ENCODE measurements around the gene CXCL12.

Gene CXCL12

GRCh38 chr10:44422153-44422552, 37.3 kb upstream of the CXCL12 start:
- H3K36me3 ChIP-seq (ENCODE audit: insufficient read depth), result no peaks in the 10 kb centered on the region
- TF ChIP-seq CTCF (conservative IDR thresholded peaks at IDR 0.05; ENCODE audit: low read depth, low read length), result no peak
- no peak overlapping the region for H3K27ac ChIP-seq
- H3K9ac ChIP-seq, result no peak overlapping the region
- no peaks in the 10 kb centered on the region for H3K79me2 ChIP-seq (ENCODE audit: insufficient read depth, low read depth)
- H2AFZ ChIP-seq (ENCODE audit: low read depth), result no peak overlapping the region
- no peak overlapping the region for H3K4me2 ChIP-seq
- no peaks in the 10 kb centered on the region for H4K20me1 ChIP-seq (ENCODE audit: insufficient read depth)
- H3K4me3 ChIP-seq (IDR thresholded peaks at IDR 0.05; ENCODE audit: insufficient read depth, low read depth, low read length), result no peak overlapping the region
- no peaks in the 10 kb centered on the region for H3K4me1 ChIP-seq (ENCODE audit: low read depth, poor library complexity, severe bottlenecking)
- no peaks in the 10 kb centered on the region for H3K27me3 ChIP-seq (ENCODE audit: insufficient read depth, low read depth)

- Histone ChIP-seq H3K4me3 (IDR thresholded peaks at IDR 0.05; ENCODE audit: insufficient read depth, low read depth, low read length) (no peak overlapping the region), H3K27ac (no peak overlapping the region), H3K79me2 (ENCODE audit: insufficient read depth, low read depth) (no peaks in the 10 kb centered on the region), H2AFZ (ENCODE audit: low read depth) (no peak overlapping the region), H3K27me3 (ENCODE audit: insufficient read depth, low read depth) (no peaks in the 10 kb centered on the region), H3K9ac (no peak overlapping the region), H3K36me3 (ENCODE audit: insufficient read depth) (no peaks in the 10 kb centered on the region), H4K20me1 (ENCODE audit: insufficient read depth) (no peaks in the 10 kb centered on the region), H3K4me1 (ENCODE audit: low read depth, poor library complexity, severe bottlenecking) (no peaks in the 10 kb centered on the region), H3K4me2 (no peak overlapping the region)
- no peak for TF ChIP-seq CTCF (conservative IDR thresholded peaks at IDR 0.05; ENCODE audit: low read depth, low read length)
Measured at GRCh38 chr10:44419790-44420549, 35.1 kb upstream of the CXCL12 start.

DNA sequence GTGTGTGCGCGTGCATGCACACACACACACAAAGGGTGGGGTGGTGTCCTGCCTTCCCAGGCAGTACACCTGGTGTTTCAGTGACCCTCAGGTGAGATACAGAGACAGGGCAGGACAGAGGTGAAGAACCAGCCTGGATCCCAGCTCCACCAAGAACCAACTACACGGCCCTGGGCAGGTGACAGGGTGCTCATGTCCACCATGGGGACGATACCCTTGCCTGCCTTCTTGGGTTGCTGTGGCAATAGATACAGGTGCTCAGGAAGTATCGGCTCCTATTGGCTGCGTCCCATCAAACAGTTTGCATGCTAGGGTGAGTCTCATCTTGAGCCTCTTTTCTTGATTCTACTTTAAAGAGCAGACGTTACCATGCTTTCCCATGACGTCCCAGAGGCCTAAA, 33.7 kb upstream of the CXCL12 start:
- H3K9ac ChIP-seq, result no peak overlapping the region
- no peaks in the 10 kb centered on the region for H3K36me3 ChIP-seq (ENCODE audit: insufficient read depth)
- H3K79me2 ChIP-seq (ENCODE audit: insufficient read depth, low read depth), result no peaks in the 10 kb centered on the region
- H3K27me3 ChIP-seq (ENCODE audit: insufficient read depth, low read depth), result no peaks in the 10 kb centered on the region
- no peaks in the 10 kb centered on the region for H4K20me1 ChIP-seq (ENCODE audit: insufficient read depth)
- no peaks in the 10 kb centered on the region for H3K4me1 ChIP-seq (ENCODE audit: low read depth, poor library complexity, severe bottlenecking)
- no peak overlapping the region for H3K4me2 ChIP-seq
- no peak overlapping the region for H3K27ac ChIP-seq
- no peak overlapping the region for H2AFZ ChIP-seq (ENCODE audit: low read depth)
- no peak for TF ChIP-seq CTCF (conservative IDR thresholded peaks at IDR 0.05; ENCODE audit: low read depth, low read length)
- no peak overlapping the region for H3K4me3 ChIP-seq (IDR thresholded peaks at IDR 0.05; ENCODE audit: insufficient read depth, low read depth, low read length)

DNA sequence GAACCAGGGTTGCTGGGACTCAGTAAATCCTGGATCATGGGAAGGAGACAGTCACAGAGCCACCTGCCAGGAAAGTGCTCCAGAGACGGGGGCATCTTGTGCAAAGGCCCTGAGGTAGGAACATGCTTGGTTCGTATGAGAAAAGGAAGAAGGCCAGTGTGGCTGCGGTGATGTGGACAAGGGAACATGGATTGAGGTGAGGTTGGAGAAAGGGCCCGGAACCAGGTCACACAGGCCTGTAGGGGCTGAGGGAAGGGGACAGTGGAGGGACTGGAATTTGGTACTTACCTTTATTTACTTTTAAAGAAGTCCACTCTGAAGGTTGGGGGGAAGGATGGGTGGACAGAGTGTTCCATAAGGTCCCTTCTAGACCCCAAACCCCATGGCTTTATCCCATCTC, 32.9 kb upstream of the CXCL12 start:
- Histone ChIP-seq H4K20me1 (ENCODE audit: insufficient read depth) (no peaks in the 10 kb centered on the region), H3K79me2 (ENCODE audit: insufficient read depth, low read depth) (no peaks in the 10 kb centered on the region), H3K27ac (no peak overlapping the region), H2AFZ (ENCODE audit: low read depth) (no peak overlapping the region), H3K4me3 (IDR thresholded peaks at IDR 0.05; ENCODE audit: insufficient read depth, low read depth, low read length) (no peak overlapping the region), H3K27me3 (ENCODE audit: insufficient read depth, low read depth) (no peaks in the 10 kb centered on the region), H3K4me1 (ENCODE audit: low read depth, poor library complexity, severe bottlenecking) (no peaks in the 10 kb centered on the region), H3K36me3 (ENCODE audit: insufficient read depth) (no peaks in the 10 kb centered on the region), H3K9ac (no peak overlapping the region), H3K4me2 (no peak overlapping the region)
- TF ChIP-seq CTCF (conservative IDR thresholded peaks at IDR 0.05; ENCODE audit: low read depth, low read length), result no peak

Measured in KMS-11 (cell line).